Mesendoderm (in vitro differentiated cells): ENCODE data around the gene DNASE1L3.
A peak's percentile ranks its signal among the peaks of the same experiment; 100 is the strongest.

Experiments
- DNase-seq: peaks from one replicate; pipeline ENCODE4 v3.0.0; 2013
- H2AK5ac ChIP-seq: 2 replicates; pipeline ENCODE4 v1.6.1; 2013; ENCODE audit warnings: low read length, inconsistent platforms
- H2BK120ac ChIP-seq: 2 replicates; pipeline ENCODE4 v1.6.1; 2013; ENCODE audit warnings: low read depth, mild to moderate bottlenecking, low read length, moderate library complexity, mixed read lengths
- H2BK15ac ChIP-seq: replicated peaks from 2 replicates; pipeline ENCODE4 v1.6.1; 2013; ENCODE audit warnings: low read depth, mild to moderate bottlenecking, moderate library complexity
- H2BK5ac ChIP-seq: 2 replicates; pipeline ENCODE4 v1.6.1; 2013; ENCODE audit warnings: low read length, inconsistent platforms
- H3K18ac ChIP-seq: 2 replicates; pipeline ENCODE4 v1.6.1; 2013; ENCODE audit warnings: mild to moderate bottlenecking, low read length, mixed read lengths
- H3K23ac ChIP-seq: one replicate; pipeline ENCODE4 v1.6.1; 2013; ENCODE audit warnings: low read length
- H3K27ac ChIP-seq: 2 replicates; pipeline ENCODE4 v1.5.1; 2013; ENCODE audit warnings: low read depth, mild to moderate bottlenecking, inconsistent platforms, low read length, moderate library complexity
- H3K27me3 ChIP-seq: 2 replicates; pipeline ENCODE4 v1.6.1; 2013; ENCODE audit warnings: low read length, control low read depth, mild to moderate bottlenecking, inconsistent platforms; ENCODE audit not compliant: insufficient read depth, poor library complexity
- H3K36me3 ChIP-seq: 2 replicates; pipeline ENCODE4 v1.6.1; 2013; ENCODE audit warnings: low read length, inconsistent platforms; ENCODE audit not compliant: control insufficient read depth, insufficient read depth
- H3K4ac ChIP-seq: one replicate; pipeline ENCODE4 v1.6.1; 2013; ENCODE audit warnings: low read depth, mild to moderate bottlenecking, low read length, moderate library complexity
- H3K4me1 ChIP-seq: 2 replicates; pipeline ENCODE4 v1.6.1; 2013; ENCODE audit warnings: low read depth, low read length, inconsistent platforms; ENCODE audit not compliant: control insufficient read depth
- H3K4me2 ChIP-seq: 2 replicates; pipeline ENCODE4 v1.6.1; 2013; ENCODE audit warnings: low read length
- H3K4me3 ChIP-seq: 2 replicates; pipeline ENCODE4 v1.5.1; 2013; ENCODE audit warnings: mild to moderate bottlenecking, low read length
- H3K56ac ChIP-seq: one replicate; pipeline ENCODE4 v1.6.1; 2013; ENCODE audit warnings: low read length
- H3K79me1 ChIP-seq: 2 replicates; pipeline ENCODE4 v1.6.1; 2013; ENCODE audit warnings: low read length, inconsistent platforms
- H3K79me2 ChIP-seq: 2 replicates; pipeline ENCODE4 v1.6.1; 2013; ENCODE audit warnings: mild to moderate bottlenecking, low read length; ENCODE audit not compliant: control insufficient read depth, insufficient read depth
- H3K9ac ChIP-seq: 2 replicates; pipeline ENCODE4 v1.6.1; 2013; ENCODE audit warnings: low read length, inconsistent platforms
- H4K5ac ChIP-seq: one replicate; pipeline ENCODE4 v1.6.1; 2013; ENCODE audit warnings: low read length
- H4K8ac ChIP-seq: one replicate; pipeline ENCODE4 v1.6.1; 2013; ENCODE audit warnings: low read depth, mild to moderate bottlenecking, control low read depth, low read length, moderate library complexity
- WGBS: extraction: QIAGEN DNeasy Blood & Tissue Kit; methylation state at CpG from one replicate; pipeline ENCODE4 v1.1.7; 2013; ENCODE audit warnings: low lambda C conversion rate, missing lambda C conversion rate; ENCODE audit not compliant: insufficient coverage; ENCODE audit errors: extremely low coverage; 5-methylcytosine and 5-hydroxymethylcytosine counted together

DNASE1L3 gene

GRCh38 chr3:58176827-58177489 lies 33.8 kb downstream of the DNASE1L3 start:
- H3K23ac ChIP-seq, result no peak overlapping the region
- DNase-seq, result peak; percentile 45
- peaks cover 3% of the 10 kb centered on the region for H3K4me1 ChIP-seq
- H2AK5ac ChIP-seq, result no peak overlapping the region
- no peak overlapping the region for H3K18ac ChIP-seq
- no peaks in the 10 kb centered on the region for H3K79me2 ChIP-seq
- no peak overlapping the region for H2BK120ac ChIP-seq
- H4K8ac ChIP-seq, result no peak overlapping the region
- no peak overlapping the region for H3K4me3 ChIP-seq
- no peaks in the 10 kb centered on the region for H3K79me1 ChIP-seq
- H3K56ac ChIP-seq, result no peak overlapping the region
- H2BK15ac ChIP-seq, result no peak overlapping the region
- H3K36me3 ChIP-seq, result no peaks in the 10 kb centered on the region
- H3K27me3 ChIP-seq, result no peaks in the 10 kb centered on the region
- no peak overlapping the region for H2BK5ac ChIP-seq
- no peak overlapping the region for H3K4me2 ChIP-seq
- H3K9ac ChIP-seq, result no peak overlapping the region
- no peak overlapping the region for H3K4ac ChIP-seq
- no CpG with 5 or more reads among the region's 10 CpGs for WGBS
- H4K5ac ChIP-seq, result no peak overlapping the region
- no peak overlapping the region for H3K27ac ChIP-seq

GRCh38 chr3:58176185-58176530 lies 34.6 kb downstream of the DNASE1L3 start:
- Histone ChIP-seq H3K36me3 (peaks cover 1% of the 10 kb centered on the region), H3K4ac (no peak overlapping the region), H3K4me2 (no peak overlapping the region), H3K27ac (no peak overlapping the region), H4K5ac (no peak overlapping the region), H2BK5ac (no peak overlapping the region), H3K79me2 (no peaks in the 10 kb centered on the region), H3K9ac (no peak overlapping the region), H3K27me3 (no peaks in the 10 kb centered on the region), H2BK120ac (no peak overlapping the region), H2AK5ac (no peak overlapping the region), H3K56ac (no peak overlapping the region), H3K4me3 (no peak overlapping the region), H4K8ac (no peak overlapping the region), H3K4me1 (peaks cover 3% of the 10 kb centered on the region), H3K18ac (no peak overlapping the region), H3K79me1 (no peaks in the 10 kb centered on the region), H3K23ac (no peak overlapping the region), H2BK15ac (no peak overlapping the region)
- no CpG with 5 or more reads among the region's 3 CpGs for WGBS
- DNase-seq, result no peak

GRCh38 chr3:58175437-58176184 lies 35.2 kb downstream of the DNASE1L3 start:
- Histone ChIP-seq H3K56ac (peak overlapping the region; percentile 25), H3K27ac (peak overlapping the region; percentile 8)

DNA sequence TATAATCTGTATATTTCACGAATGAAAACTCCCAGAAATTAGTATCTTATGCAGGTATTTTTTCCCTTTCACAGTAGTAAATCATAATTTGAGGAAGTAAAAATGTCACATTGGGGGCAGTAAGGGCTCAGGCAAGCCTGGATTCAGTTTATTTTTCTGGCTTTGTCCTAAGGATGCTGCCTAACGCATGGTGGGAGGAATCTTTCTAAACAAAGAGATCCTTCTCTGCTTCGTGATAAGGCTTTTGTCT lies 35.7 kb downstream of the DNASE1L3 start:
- no peak overlapping the region for H2BK15ac ChIP-seq
- no peak overlapping the region for H3K9ac ChIP-seq
- peaks cover 3% of the 10 kb centered on the region for H3K4me1 ChIP-seq
- H2AK5ac ChIP-seq, result no peak overlapping the region
- H3K4ac ChIP-seq, result no peak overlapping the region
- H3K4me2 ChIP-seq, result no peak overlapping the region
- WGBS, result no CpG with 5 or more reads among the region's 3 CpGs
- H3K27ac ChIP-seq, result peak overlapping the region; percentile 8
- H3K18ac ChIP-seq, result no peak overlapping the region
- no peaks in the 10 kb centered on the region for H3K27me3 ChIP-seq
- H4K8ac ChIP-seq, result no peak overlapping the region
- no peak overlapping the region for H3K4me3 ChIP-seq
- no peak overlapping the region for H2BK120ac ChIP-seq
- no peak overlapping the region for H2BK5ac ChIP-seq
- DNase-seq, result no peak
- H3K36me3 ChIP-seq, result peaks cover 3% of the 10 kb centered on the region
- H3K79me2 ChIP-seq, result no peaks in the 10 kb centered on the region
- H4K5ac ChIP-seq, result no peak overlapping the region
- no peak overlapping the region for H3K23ac ChIP-seq
- no peaks in the 10 kb centered on the region for H3K79me1 ChIP-seq
- peak overlapping the region; percentile 25 for H3K56ac ChIP-seq

More at GRCh38 chr3:58175437-58176184, 35.2 kb downstream of the DNASE1L3 start:
- Histone ChIP-seq H3K79me2 (no peaks in the 10 kb centered on the region), H2BK15ac (no peak overlapping the region), H3K4me3 (no peak overlapping the region), H4K5ac (no peak overlapping the region), H2BK5ac (no peak overlapping the region), H2BK120ac (no peak overlapping the region), H2AK5ac (no peak overlapping the region), H3K79me1 (no peaks in the 10 kb centered on the region), H4K8ac (no peak overlapping the region), H3K27me3 (no peaks in the 10 kb centered on the region), H3K4me2 (no peak overlapping the region), H3K23ac (no peak overlapping the region), H3K4me1 (peaks cover 3% of the 10 kb centered on the region), H3K9ac (peak overlapping the region; percentile 27), H3K18ac (no peak overlapping the region), H3K4ac (no peak overlapping the region), H3K36me3 (peaks cover 1% of the 10 kb centered on the region)
- no CpG with 5 or more reads among the region's 18 CpGs for WGBS
- DNase-seq, result peak; percentile 73

DNA sequence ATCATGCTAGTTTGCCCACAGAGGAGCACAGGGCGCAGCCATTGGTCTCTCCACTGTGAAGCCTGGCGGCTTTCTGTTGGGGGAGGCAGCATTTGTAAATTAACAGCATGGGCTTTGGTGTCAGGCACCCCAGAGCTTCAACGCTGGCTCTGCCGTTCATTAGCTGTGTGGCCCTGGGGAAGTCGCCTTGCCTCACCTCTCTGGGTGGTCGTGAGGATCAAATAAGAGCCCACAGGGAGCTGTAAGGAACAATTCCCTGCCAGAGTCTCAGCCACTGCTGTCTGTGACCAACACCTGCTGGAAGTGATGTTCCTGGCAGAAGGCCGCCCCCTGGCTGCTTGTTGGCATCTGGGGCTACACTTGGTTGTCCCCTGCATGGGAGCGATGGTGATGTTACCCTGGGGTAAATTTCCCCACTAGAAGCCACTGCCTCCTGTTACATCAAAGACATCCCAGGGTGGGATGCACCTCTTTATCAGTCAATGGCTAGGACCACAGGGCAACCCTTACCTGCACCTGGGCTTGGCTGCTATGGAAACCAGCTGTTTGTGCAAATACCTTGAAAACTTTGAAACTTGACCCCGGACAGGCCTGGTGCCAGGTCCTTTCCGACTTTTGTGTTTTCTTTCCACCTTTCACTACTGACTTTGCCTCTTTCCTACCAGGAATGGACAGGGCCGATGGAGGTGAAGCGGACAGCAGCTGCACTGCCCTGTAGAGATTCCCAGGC lies 36.9 kb downstream of the DNASE1L3 start:
- Histone ChIP-seq H2BK15ac (no peak overlapping the region), H3K23ac (no peak overlapping the region), H3K9ac (no peak overlapping the region), H2BK5ac (no peak overlapping the region), H2BK120ac (no peak overlapping the region), H3K4ac (no peak overlapping the region), H3K27ac (no peak overlapping the region), H3K4me1 (peaks cover 3% of the 10 kb centered on the region), H3K79me2 (no peaks in the 10 kb centered on the region), H3K56ac (no peak overlapping the region), H3K4me2 (no peak overlapping the region), H4K5ac (no peak overlapping the region), H3K36me3 (peaks cover 3% of the 10 kb centered on the region), H3K79me1 (no peaks in the 10 kb centered on the region), H4K8ac (no peak overlapping the region), H2AK5ac (no peak overlapping the region), H3K18ac (no peak overlapping the region), H3K4me3 (no peak overlapping the region), H3K27me3 (no peaks in the 10 kb centered on the region)
- DNase-seq, result peak; percentile 71
- no CpG with 5 or more reads among the region's 12 CpGs for WGBS
